H9 (cell line): ENCODE measurements around the gene IGDCC3. TPM values are rescaled to one million over a fixed set of nuclear protein-coding genes. Genes with fewer than 3 reads are reported as not detected.

Experiments
- DNase-seq: peaks from one replicate; pipeline ENCODE4 v3.0.0-alpha.2; 2017
- H2AFZ ChIP-seq: one replicate; pipeline ENCODE4 v1.6.1; 2013; ENCODE audit warnings: mild to moderate bottlenecking, low read length, control low read depth, moderate library complexity
- H2AK5ac ChIP-seq: 2 replicates; pipeline ENCODE4 v1.6.1; 2013; ENCODE audit warnings: low read length, control low read depth, mixed read lengths; ENCODE audit not compliant: insufficient read length
- H2BK120ac ChIP-seq: one replicate; pipeline ENCODE4 v1.6.1; 2013; ENCODE audit warnings: low read depth, mild to moderate bottlenecking, low read length, control low read depth, inconsistent platforms; ENCODE audit not compliant: poor library complexity, severe bottlenecking
- H2BK12ac ChIP-seq: 2 replicates; pipeline ENCODE4 v1.6.1; 2013; ENCODE audit warnings: low read length, control low read depth, mixed read lengths, low read depth; ENCODE audit not compliant: insufficient read length
- H2BK15ac ChIP-seq: 2 replicates; pipeline ENCODE4 v1.6.1; 2013; ENCODE audit warnings: low read depth, low read length, control low read depth
- H2BK20ac ChIP-seq: one replicate; pipeline ENCODE4 v1.6.1; 2013; ENCODE audit warnings: low read depth, mild to moderate bottlenecking, low read length, control low read depth, inconsistent platforms; ENCODE audit not compliant: poor library complexity, severe bottlenecking
- H2BK5ac ChIP-seq: 2 replicates; pipeline ENCODE4 v1.6.1; 2013; ENCODE audit warnings: low read length, control low read depth, mixed read lengths; ENCODE audit not compliant: insufficient read length
- H3K14ac ChIP-seq: 2 replicates; pipeline ENCODE4 v1.6.1; 2013; ENCODE audit warnings: low read length, control low read depth; ENCODE audit not compliant: insufficient read depth
- H3K18ac ChIP-seq: 2 replicates; pipeline ENCODE4 v1.6.1; 2013; ENCODE audit warnings: low read depth, mild to moderate bottlenecking, mixed read lengths, low read length, control low read depth; ENCODE audit not compliant: insufficient read length
- H3K23ac ChIP-seq: 2 replicates; pipeline ENCODE4 v1.6.1; 2013; ENCODE audit warnings: low read length, control low read depth, mixed read lengths, low read depth; ENCODE audit not compliant: insufficient read length
- H3K23me2 ChIP-seq: 2 replicates; pipeline ENCODE4 v1.6.1; 2013; ENCODE audit warnings: low read depth, mild to moderate bottlenecking, mixed read lengths, low read length, control low read depth; ENCODE audit not compliant: insufficient read length, poor library complexity, severe bottlenecking
- H3K27ac ChIP-seq: 2 replicates; pipeline ENCODE4 v1.5.1; 2013; ENCODE audit warnings: low read length, control low read depth, mixed read lengths, low read depth; ENCODE audit not compliant: insufficient read length
- H3K27me3 ChIP-seq: 2 replicates; pipeline ENCODE4 v1.6.1; 2013; ENCODE audit warnings: low read length, control low read depth, inconsistent platforms; ENCODE audit not compliant: insufficient read depth
- H3K4ac ChIP-seq: 2 replicates; pipeline ENCODE4 v1.6.1; 2013; ENCODE audit warnings: low read depth, mild to moderate bottlenecking, control low read depth, inconsistent platforms, low read length, moderate library complexity
- H3K4me1 ChIP-seq: 2 replicates; pipeline ENCODE4 v1.6.1; 2013; ENCODE audit warnings: low read length, control low read depth, inconsistent platforms; ENCODE audit not compliant: insufficient read depth
- H3K4me2 ChIP-seq: 2 replicates; pipeline ENCODE4 v1.6.1; 2013; ENCODE audit warnings: low read length, control low read depth, mixed read lengths; ENCODE audit not compliant: insufficient read length, insufficient read depth
- H3K56ac ChIP-seq: 2 replicates; pipeline ENCODE4 v1.6.1; 2013; ENCODE audit warnings: low read depth, mild to moderate bottlenecking, mixed read lengths, low read length, control low read depth; ENCODE audit not compliant: insufficient read length
- H3K79me1 ChIP-seq: 2 replicates; pipeline ENCODE4 v1.6.1; 2013; ENCODE audit warnings: low read depth, mild to moderate bottlenecking, moderate library complexity, low read length, control low read depth, inconsistent platforms; ENCODE audit not compliant: insufficient read depth, poor library complexity, severe bottlenecking
- H3K79me2 ChIP-seq: 2 replicates; pipeline ENCODE4 v1.6.1; 2013; ENCODE audit warnings: low read length, control low read depth, inconsistent platforms; ENCODE audit not compliant: insufficient read depth
- H3K9ac ChIP-seq: 2 replicates; pipeline ENCODE4 v1.6.1; 2013; ENCODE audit warnings: low read length, control low read depth, mixed read lengths; ENCODE audit not compliant: insufficient read length; ENCODE audit errors: extremely low read depth
- H3K9me3 ChIP-seq: one replicate; pipeline ENCODE4 v1.6.1; 2013; ENCODE audit warnings: low read depth, low read length, inconsistent platforms; ENCODE audit not compliant: control insufficient read depth
- H3T11ph ChIP-seq: one replicate; pipeline ENCODE4 v1.6.1; 2013; ENCODE audit warnings: mild to moderate bottlenecking, low read length, control low read depth, inconsistent platforms
- H4K20me1 ChIP-seq: one replicate; pipeline ENCODE4 v1.6.1; 2013; ENCODE audit not compliant: control insufficient read depth, insufficient read length, insufficient read depth
- H4K5ac ChIP-seq: 2 replicates; pipeline ENCODE4 v1.6.1; 2013; ENCODE audit warnings: low read depth, mild to moderate bottlenecking, mixed read lengths, low read length, control low read depth; ENCODE audit not compliant: insufficient read length
- H4K8ac ChIP-seq: replicated peaks from 2 replicates; pipeline ENCODE4 v1.6.1; 2013; ENCODE audit warnings: low read length, control low read depth, mixed read lengths, low read depth; ENCODE audit not compliant: insufficient read length
- H4K91ac ChIP-seq: 2 replicates; pipeline ENCODE4 v1.6.1; 2013; ENCODE audit warnings: low read depth, mild to moderate bottlenecking, moderate library complexity, mixed read lengths, low read length, control low read depth; ENCODE audit not compliant: insufficient read length
- H3K27ac Mint-ChIP-seq, 3 experiments: 2 replicates in 2 of 3; 3 replicates in 1 of 3; pipeline ENCODE4 v1.8.0; 2020 to 2021; ENCODE audit warnings: mixed read lengths in 3 of 3, mild to moderate bottlenecking in 1 of 3, moderate library complexity in 1 of 3
- H3K27me3 Mint-ChIP-seq: 2 replicates; pipeline ENCODE4 v1.8.0; 2021; ENCODE audit warnings: low read depth, mild to moderate bottlenecking, moderate library complexity, mixed read lengths
- H3K36me3 Mint-ChIP-seq, 3 experiments: 2 replicates in 2 of 3; 3 replicates in 1 of 3; pipeline ENCODE4 v1.8.0; 2020 to 2021; ENCODE audit warnings: low read depth in 3 of 3, mixed read lengths in 3 of 3; ENCODE audit not compliant: insufficient read depth in 1 of 3
- H3K4me1 Mint-ChIP-seq, 2 experiments: 2 replicates each; pipeline ENCODE4 v1.8.0; 2020; ENCODE audit warnings: mixed read lengths in 2 of 2
- H3K4me3 Mint-ChIP-seq, 2 experiments: 2 replicates in 1 of 2; 3 replicates in 1 of 2; pipeline ENCODE4 v1.8.0; 2020 to 2021; ENCODE audit warnings: mild to moderate bottlenecking in 2 of 2, mixed read lengths in 2 of 2, moderate library complexity in 1 of 2
- H3K9me3 Mint-ChIP-seq, 2 experiments: 2 replicates in 1 of 2; 3 replicates in 1 of 2; pipeline ENCODE4 v1.8.0; 2020; ENCODE audit warnings: mild to moderate bottlenecking in 2 of 2, mixed read lengths in 2 of 2, moderate library complexity in 1 of 2
- CTCF ChIP-seq: fragments of 200-600 bp; sonication (generic); conservative IDR thresholded peaks from 3 replicates; pipeline ENCODE4 v1.8.0; 2021; ENCODE audit warnings: antibody characterized with exemption, mild to moderate bottlenecking
- WGBS: extraction: QIAGEN DNeasy Blood & Tissue Kit; methylation state at CpG from one replicate; pipeline ENCODE4 v1.1.7; 2013; ENCODE audit warnings: missing lambda C conversion rate, low lambda C conversion rate, mixed read lengths; ENCODE audit not compliant: insufficient read length; ENCODE audit errors: extremely low coverage; 5-methylcytosine and 5-hydroxymethylcytosine counted together
- total RNA-seq: library from RNA; stranded (reverse); gene quantifications from 2 replicates; pipeline ENCODE4 v1.2.1, GENCODE V29; 2021

Gene IGDCC3
- total RNA-seq, 1 experiment from 2014 or later = 18.9 TPM

GRCh38 chr15:65385870-65386258 is 8.1 kb upstream of the IGDCC3 start:
- Histone ChIP-seq H2AK5ac (no peak overlapping the region), H2BK120ac (no peak overlapping the region), H3K79me2 (no peaks in the 10 kb centered on the region), H3T11ph (no peak overlapping the region), H3K9ac (no peak overlapping the region), H3K27ac (no peak overlapping the region), H2BK15ac (no peak overlapping the region), H4K91ac (no peak overlapping the region), H2BK12ac (no peak overlapping the region), H4K20me1 (no peaks in the 10 kb centered on the region), H3K4me1 (0 out of 2 replicates have a peak, but pooled peaks cover 3% of the 10 kb centered on the region), H2BK20ac (no peak overlapping the region), H3K14ac (no peak overlapping the region), H3K4ac (no peak overlapping the region), H2BK5ac (no peak overlapping the region), H3K23ac (no peak overlapping the region), H3K9me3 (no peaks in the 10 kb centered on the region), H3K23me2 (peaks cover 6% of the 10 kb centered on the region), H3K79me1 (no peaks in the 10 kb centered on the region), H3K18ac (no peak overlapping the region), H4K8ac (no peak overlapping the region), H3K27me3 (no peaks in the 10 kb centered on the region), H2AFZ (no peak overlapping the region), H4K5ac (no peak overlapping the region), H3K56ac (no peak overlapping the region), H3K4me2 (no peak overlapping the region)
- Mint-ChIP-seq H3K9me3 (no peaks in the 10 kb centered on the region), H3K27me3 (peaks cover 2% of the 10 kb centered on the region; the same call in 1 of the 2 replicates), H3K4me3 (no peak overlapping the region), H3K27ac (no peak overlapping the region), H3K36me3 (peaks cover 12 to 57% (median 40%) of the 10 kb centered on the region in 3 experiments; a peak in 6 of 7 replicates), H3K4me1 (peaks cover 12 to 34% of the 10 kb centered on the region in 2 experiments)
- no CpG with 5 or more reads among the region's 10 CpGs for WGBS
- no peak for DNase-seq
- TF ChIP-seq CTCF = no peak
